Cardiac fibroblast (primary cell): ENCODE data around the gene CNOT1.

ENCODE experiments used
- DNase-seq, 2 donors: peaks; one replicate each; pipeline versions ENCODE4 v3.0.0 to v3.0.0-alpha.2; 2010; ENCODE audit warnings: low read depth in 2 of 2
- H3K4me3 ChIP-seq, 2 donors: replicated peaks in 1 of 2; 1 replicate in 1 of 2; 2 replicates in 1 of 2; pipeline ENCODE4 v1.5.1; 2011; ENCODE audit warnings: low read depth in 2 of 2, low read length in 2 of 2, mild to moderate bottlenecking in 2 of 2, moderate library complexity in 1 of 2
- CTCF ChIP-seq: IDR thresholded peaks from one replicate; pipeline ENCODE4 v1.5.1; 2011; ENCODE audit warnings: low read depth, mild to moderate bottlenecking, low read length, inconsistent platforms

Gene CNOT1

GRCh38 chr16:58509256-58510096, 120.2 kb downstream of the CNOT1 start:
- H3K4me3 ChIP-seq = no peak overlapping the region
- TF ChIP-seq CTCF = no peak
- DNase-seq = no peak

- no peak overlapping the region for H3K4me3 ChIP-seq
- no peak for DNase-seq
- no peak for TF ChIP-seq CTCF
Measured at GRCh38 chr16:58508671-58509251, 120.9 kb downstream of the CNOT1 start.

- no peak for TF ChIP-seq CTCF
Measured at GRCh38 chr16:58507963-58508670, 121.5 kb downstream of the CNOT1 start.

GRCh38 chr16:58507195-58507962, 122.2 kb downstream of the CNOT1 start:
- TF ChIP-seq CTCF = no peak
- no peak for DNase-seq
- H3K4me3 ChIP-seq = no peak overlapping the region

More at GRCh38 chr16:58507963-58508670, 121.5 kb downstream of the CNOT1 start:
- no peak for DNase-seq
- no peak overlapping the region for H3K4me3 ChIP-seq

GRCh38 chr16:58506241-58507194, 123.1 kb downstream of the CNOT1 start:
- TF ChIP-seq CTCF = no peak
- no peak overlapping the region for H3K4me3 ChIP-seq
- DNase-seq = no peak
